Brain microvascular endothelial cell (primary cell): ENCODE data around the gene MSANTD2.

Experiments
- DNase-seq: peaks from one replicate; pipeline ENCODE4 v3.0.0-alpha.2; 2020
- H3K27ac ChIP-seq: fragments of 250-450 bp; sonication (Bioruptor Pico); 2 replicates; pipeline ENCODE4 v1.5.1; 2020; ENCODE audit warnings: mild to moderate bottlenecking, moderate library complexity
- H3K27me3 ChIP-seq: fragments of 250-450 bp; sonication (Bioruptor Pico); replicated peaks from 2 replicates; pipeline ENCODE4 v1.5.1; 2020; ENCODE audit warnings: mild to moderate bottlenecking
- H3K36me3 ChIP-seq: fragments of 250-450 bp; sonication (Bioruptor Pico); replicated peaks from 2 replicates; pipeline ENCODE4 v1.5.1; 2020; ENCODE audit warnings: mild to moderate bottlenecking
- H3K4me3 ChIP-seq: 2 replicates; pipeline ENCODE4 v1.5.1; 2011; ENCODE audit warnings: low read depth, mild to moderate bottlenecking, control low read depth, low read length, moderate library complexity
- in situ Hi-C: cut with HindIII; loops from 2 replicates; pipeline ENCODE4 v1.10.0; 2017; ENCODE audit warnings: low sequenced_read_pairs, low pct_ligation_motif_present
- TF ChIP-seq, protein P1 (sequence below): IDR thresholded peaks from 2 replicates; pipeline ENCODE4 v1.5.1; 2011; ENCODE audit warnings: low read depth, mild to moderate bottlenecking, moderate library complexity, low read length, control low read depth, inconsistent platforms; ENCODE audit errors: missing control alignments

MSANTD2 gene

DNA sequence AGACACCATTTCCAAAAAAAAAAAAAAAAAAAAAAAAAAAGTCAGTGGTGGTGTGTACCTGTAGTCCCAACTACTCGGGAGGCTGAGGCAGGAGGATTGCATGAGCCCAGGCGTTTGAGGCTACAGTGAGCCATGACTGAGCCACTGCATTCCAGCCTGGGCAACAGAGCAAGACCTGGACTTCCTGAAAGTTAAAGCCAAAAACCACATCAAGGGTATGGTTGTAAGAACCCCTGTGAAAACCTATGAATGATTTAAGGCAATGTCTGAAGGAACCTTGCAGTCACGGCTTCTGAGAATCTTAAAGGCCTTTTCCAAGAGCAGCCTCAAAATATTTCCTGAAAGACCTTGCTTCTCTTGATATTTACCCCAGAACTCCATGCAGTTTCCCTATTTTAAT lies 30.5 kb upstream of the MSANTD2 start:
- H3K27me3 ChIP-seq: no peaks in the 10 kb centered on the region
- TF ChIP-seq, protein P1, sequence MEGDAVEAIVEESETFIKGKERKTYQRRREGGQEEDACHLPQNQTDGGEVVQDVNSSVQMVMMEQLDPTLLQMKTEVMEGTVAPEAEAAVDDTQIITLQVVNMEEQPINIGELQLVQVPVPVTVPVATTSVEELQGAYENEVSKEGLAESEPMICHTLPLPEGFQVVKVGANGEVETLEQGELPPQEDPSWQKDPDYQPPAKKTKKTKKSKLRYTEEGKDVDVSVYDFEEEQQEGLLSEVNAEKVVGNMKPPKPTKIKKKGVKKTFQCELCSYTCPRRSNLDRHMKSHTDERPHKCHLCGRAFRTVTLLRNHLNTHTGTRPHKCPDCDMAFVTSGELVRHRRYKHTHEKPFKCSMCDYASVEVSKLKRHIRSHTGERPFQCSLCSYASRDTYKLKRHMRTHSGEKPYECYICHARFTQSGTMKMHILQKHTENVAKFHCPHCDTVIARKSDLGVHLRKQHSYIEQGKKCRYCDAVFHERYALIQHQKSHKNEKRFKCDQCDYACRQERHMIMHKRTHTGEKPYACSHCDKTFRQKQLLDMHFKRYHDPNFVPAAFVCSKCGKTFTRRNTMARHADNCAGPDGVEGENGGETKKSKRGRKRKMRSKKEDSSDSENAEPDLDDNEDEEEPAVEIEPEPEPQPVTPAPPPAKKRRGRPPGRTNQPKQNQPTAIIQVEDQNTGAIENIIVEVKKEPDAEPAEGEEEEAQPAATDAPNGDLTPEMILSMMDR: no peak
- no peaks in the 10 kb centered on the region for H3K36me3 ChIP-seq
- in situ Hi-C loops: no loop called here
- no peak overlapping the region for H3K4me3 ChIP-seq
- DNase-seq: no peak
- H3K27ac ChIP-seq: no peak overlapping the region

DNA sequence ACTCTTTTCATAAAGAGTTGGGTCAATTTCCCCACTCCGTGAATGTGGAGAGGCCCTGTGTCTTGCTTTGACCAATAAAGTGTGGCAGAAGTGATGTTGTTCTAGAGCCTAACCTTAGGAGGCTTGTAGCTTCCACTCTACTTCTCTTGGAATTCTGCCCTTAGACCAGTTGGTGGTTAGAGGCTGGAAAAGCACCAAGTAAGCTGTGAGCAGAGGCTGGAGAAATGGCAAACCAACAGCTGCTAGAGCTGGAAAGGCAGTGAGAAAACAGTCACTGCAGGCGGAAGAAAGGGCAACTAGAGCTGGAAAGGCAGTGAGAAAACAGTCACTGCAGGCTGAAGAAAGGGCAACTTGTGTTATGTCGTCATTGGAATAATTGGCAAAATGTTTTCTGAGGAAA lies 29.8 kb upstream of the MSANTD2 start:
- H3K4me3 ChIP-seq: no peak overlapping the region
- H3K27ac ChIP-seq: no peak overlapping the region
- DNase-seq: no peak
- in situ Hi-C loops: no loop called here
- no peaks in the 10 kb centered on the region for H3K36me3 ChIP-seq
- TF ChIP-seq, protein P1: no peak
- H3K27me3 ChIP-seq: no peaks in the 10 kb centered on the region

DNA sequence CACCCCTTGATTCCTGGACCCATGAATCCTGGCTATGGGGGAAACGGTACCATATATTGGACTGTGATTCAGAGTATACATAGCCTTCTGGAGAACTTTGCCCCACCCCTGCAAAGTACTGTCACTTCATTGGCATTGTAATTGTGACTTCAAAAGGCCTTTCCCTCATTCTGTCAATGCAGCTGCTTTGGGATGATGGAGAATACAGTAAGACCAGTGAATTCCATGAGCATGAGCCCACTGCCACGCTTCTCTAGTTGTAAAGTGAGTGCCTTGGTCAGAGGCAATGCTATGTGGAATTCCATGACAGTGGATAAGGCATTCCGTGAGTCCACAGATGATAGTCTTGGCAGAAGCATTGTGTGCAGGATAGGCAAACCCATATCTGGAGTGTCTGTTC lies 25.7 kb upstream of the MSANTD2 start:
- in situ Hi-C loops: no loop called here
- H3K27me3 ChIP-seq: no peaks in the 10 kb centered on the region

DNA sequence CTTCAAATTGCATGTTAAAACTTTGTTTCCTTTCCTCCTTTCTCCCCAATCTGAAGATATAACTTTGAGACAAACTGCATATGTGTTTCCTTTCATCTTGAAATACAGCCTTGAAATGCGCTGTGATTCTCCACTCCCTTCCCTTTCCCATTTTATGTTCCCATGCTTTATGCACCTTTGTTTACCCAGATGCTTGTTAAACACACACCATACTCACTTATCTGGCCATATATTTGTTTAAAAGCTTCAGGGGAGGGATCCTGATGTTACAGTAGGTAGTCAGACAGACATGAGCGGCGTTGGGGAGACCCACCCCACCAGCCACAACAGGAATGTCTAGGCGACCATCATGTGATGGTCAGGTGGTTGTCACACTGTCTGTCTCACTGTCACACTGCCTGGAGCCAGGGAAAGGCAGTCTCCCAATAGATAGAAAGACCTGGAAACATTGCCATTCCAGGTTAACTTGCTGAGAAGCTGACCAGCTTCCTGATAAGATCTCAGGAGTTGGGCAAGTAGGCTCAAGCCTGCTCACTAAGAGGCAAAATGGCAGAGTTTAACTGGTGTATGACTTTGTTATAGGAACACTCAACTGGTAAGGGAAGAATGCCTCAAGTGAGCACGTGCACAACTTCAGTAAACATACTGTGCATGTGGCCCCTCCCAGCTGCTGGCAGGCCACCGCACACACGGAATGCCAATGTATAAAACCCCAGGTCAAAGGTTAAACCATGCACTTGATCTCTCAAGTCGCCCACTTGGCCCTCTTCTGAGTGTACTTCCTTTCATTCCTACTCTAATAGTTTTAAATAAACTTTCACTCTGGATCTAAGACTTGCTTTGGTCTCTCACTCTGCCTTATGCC lies 23.5 kb upstream of the MSANTD2 start:
- Histone ChIP-seq H3K27me3 (peaks cover 2% of the 10 kb centered on the region), H3K27ac (no peak overlapping the region), H3K36me3 (no peaks in the 10 kb centered on the region), H3K4me3 (no peak overlapping the region)
- no peak for DNase-seq
- TF ChIP-seq, protein P1: no peak
- in situ Hi-C loops: no loop called here

More for the DNA sequence above, 25.7 kb upstream of the MSANTD2 start:
- TF ChIP-seq, protein P1: no peak
- Histone ChIP-seq H3K4me3 (no peak overlapping the region), H3K27ac (no peak overlapping the region), H3K36me3 (no peaks in the 10 kb centered on the region)
- no peak for DNase-seq

DNA sequence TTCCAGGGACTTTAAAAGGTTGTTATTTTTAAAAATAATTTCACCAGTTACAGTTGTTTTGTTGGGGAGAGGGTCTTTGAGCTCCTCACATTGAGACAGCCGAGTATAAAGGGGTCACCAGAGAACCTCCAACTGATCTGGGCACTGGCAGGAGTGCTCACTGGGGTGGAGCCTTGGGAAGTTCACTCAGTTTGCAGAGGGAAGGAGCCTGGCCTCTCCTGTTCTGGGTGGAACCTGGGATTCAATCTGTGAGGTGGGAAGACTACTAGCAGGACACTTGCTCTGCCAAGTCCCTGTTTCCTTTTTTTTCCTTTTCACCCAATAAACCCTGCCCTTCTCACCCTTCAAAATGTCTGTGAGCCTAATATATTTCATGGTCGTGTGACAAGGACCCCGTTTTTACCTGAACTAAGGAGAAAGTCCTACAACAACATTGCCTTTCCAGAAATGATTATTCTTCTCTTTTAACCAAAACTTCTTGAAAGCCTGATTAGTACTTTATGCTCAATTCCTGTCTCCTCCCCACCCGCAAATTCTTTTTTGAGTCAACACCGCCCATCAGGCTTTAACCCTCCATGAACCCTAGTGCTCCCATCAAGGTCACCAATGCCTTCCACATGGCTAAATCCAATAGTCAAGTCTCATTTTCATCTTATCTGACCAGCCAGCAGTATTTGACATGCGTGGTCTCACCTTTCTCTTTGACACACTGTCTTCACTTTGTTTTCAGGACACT lies 22.0 kb upstream of the MSANTD2 start:
- Histone ChIP-seq H3K36me3 (no peaks in the 10 kb centered on the region), H3K4me3 (no peak overlapping the region), H3K27me3 (peaks cover 2% of the 10 kb centered on the region), H3K27ac (no peak overlapping the region)
- TF ChIP-seq, protein P1: no peak
- no peak for DNase-seq
- in situ Hi-C loops: no loop called here
